HG02623 (cell line): ENCODE results near the gene TEFM.
"Not testable (repeated sequence)": the region's sequence is repeated elsewhere in the genome, so short reads cannot be mapped to it uniquely, and the experiment has no call there.

ENCODE experiments used
- ATAC-seq: cut with Tn5 transposase; IDR thresholded peaks from one replicate; pipeline ENCODE4 v1.9.1; 2021; ENCODE audit warnings: moderate library complexity; ENCODE audit not compliant: unreplicated experiment

TEFM gene, protein sequence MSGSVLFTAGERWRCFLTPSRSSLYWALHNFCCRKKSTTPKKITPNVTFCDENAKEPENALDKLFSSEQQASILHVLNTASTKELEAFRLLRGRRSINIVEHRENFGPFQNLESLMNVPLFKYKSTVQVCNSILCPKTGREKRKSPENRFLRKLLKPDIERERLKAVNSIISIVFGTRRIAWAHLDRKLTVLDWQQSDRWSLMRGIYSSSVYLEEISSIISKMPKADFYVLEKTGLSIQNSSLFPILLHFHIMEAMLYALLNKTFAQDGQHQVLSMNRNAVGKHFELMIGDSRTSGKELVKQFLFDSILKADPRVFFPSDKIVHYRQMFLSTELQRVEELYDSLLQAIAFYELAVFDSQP

GRCh38 chr17:30906101-30906911, at the start of gene TEFM:
TSS of gene TEFM (minus strand) at chr17:30906238. CDS start at chr17:30906198, 40 bp downstream.
- peak; percentile 74 for ATAC-seq

GRCh38 chr17:30954046-30954830, 48.2 kb upstream of the TEFM start:
- ATAC-seq = no peak

GRCh38 chr17:30952638-30953393, 46.8 kb upstream of the TEFM start:
- ATAC-seq = no peak

GRCh38 chr17:30950669-30951399, 44.8 kb upstream of the TEFM start:
- ATAC-seq = no peak

GRCh38 chr17:30950189-30950588, 44.2 kb upstream of the TEFM start:
- no peak for ATAC-seq

GRCh38 chr17:30947796-30948195, 41.8 kb upstream of the TEFM start:
- no peak for ATAC-seq

GRCh38 chr17:30942308-30943079, 36.5 kb upstream of the TEFM start:
- ATAC-seq = no peak

GRCh38 chr17:30939051-30939689, 33.1 kb upstream of the TEFM start:
- no peak for ATAC-seq

DNA sequence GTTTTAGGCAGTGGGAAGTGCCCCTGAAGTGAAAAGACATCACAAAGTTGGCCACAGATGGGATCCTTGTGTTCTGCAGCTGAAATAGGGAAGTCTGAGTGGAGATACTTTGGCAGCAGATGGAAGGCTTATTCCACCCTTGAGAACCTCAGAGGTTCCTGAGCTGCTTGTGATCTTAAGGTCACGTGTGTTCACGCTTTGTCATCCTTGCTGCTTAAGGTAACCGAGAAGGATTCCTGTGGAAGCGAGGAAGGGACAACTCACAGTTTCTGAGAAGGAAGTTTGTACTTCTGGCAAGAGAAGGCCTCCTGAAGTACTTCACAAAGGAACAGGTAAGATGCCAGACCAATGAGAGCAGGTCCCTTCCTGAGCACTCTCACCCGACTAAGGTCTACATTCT, 27.9 kb upstream of the TEFM start:
- ATAC-seq = no peak

- ATAC-seq = not testable (repeated sequence)
These were observed 25.5 kb upstream of the TEFM start for GRCh38 chr17:30931582-30931981.

DNA sequence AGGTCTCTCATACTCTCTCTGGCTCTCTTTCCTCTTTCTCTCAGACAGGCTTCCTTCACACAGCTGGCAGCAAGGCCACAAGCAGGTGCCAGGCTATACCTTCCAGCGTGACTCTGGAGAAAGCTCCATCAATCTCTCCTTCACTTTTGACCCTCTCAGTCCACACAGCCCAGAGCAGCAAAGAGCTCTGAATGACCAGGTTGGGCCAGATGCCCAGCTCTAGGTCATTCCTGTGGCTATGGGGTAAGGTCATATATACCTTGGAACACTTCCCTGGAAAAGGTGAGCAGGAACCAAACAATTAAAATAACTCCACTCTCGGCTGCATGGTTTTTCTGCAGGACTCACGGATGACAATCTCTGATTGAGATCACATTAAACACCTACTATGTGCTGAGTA, 24.5 kb upstream of the TEFM start:
- no peak for ATAC-seq

- not testable (repeated sequence) for ATAC-seq
These were observed 23.8 kb upstream of the TEFM start for GRCh38 chr17:30929861-30930260.

- no peak for ATAC-seq
These were observed 23.1 kb upstream of the TEFM start for GRCh38 chr17:30929081-30929633.

DNA sequence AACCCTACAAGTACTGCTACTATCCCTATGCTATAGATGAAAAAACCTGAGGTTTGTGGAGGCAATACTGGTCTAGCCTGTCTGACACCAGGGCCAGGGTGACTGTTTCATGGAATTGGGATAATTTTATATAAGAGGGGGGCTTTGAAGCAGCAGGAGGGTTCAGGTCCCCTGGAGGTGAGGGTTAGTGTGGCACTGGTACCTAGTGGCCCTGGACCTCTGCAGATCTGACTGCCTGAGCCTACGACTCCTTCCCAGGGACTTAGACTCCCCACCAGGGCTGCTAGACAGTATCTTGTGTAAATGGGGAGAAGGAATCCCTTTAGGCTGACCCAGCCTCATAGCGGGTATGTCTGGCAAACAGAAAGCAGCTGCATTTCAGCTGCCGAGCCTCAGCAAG, 22.5 kb upstream of the TEFM start:
- no peak for ATAC-seq

GRCh38 chr17:30927756-30928155, 21.7 kb upstream of the TEFM start:
- ATAC-seq = no peak

- ATAC-seq = no peak
These were observed 20.5 kb upstream of the TEFM start for GRCh38 chr17:30926516-30926915.

GRCh38 chr17:30924341-30924740, 18.3 kb upstream of the TEFM start:
- ATAC-seq = no peak

DNA sequence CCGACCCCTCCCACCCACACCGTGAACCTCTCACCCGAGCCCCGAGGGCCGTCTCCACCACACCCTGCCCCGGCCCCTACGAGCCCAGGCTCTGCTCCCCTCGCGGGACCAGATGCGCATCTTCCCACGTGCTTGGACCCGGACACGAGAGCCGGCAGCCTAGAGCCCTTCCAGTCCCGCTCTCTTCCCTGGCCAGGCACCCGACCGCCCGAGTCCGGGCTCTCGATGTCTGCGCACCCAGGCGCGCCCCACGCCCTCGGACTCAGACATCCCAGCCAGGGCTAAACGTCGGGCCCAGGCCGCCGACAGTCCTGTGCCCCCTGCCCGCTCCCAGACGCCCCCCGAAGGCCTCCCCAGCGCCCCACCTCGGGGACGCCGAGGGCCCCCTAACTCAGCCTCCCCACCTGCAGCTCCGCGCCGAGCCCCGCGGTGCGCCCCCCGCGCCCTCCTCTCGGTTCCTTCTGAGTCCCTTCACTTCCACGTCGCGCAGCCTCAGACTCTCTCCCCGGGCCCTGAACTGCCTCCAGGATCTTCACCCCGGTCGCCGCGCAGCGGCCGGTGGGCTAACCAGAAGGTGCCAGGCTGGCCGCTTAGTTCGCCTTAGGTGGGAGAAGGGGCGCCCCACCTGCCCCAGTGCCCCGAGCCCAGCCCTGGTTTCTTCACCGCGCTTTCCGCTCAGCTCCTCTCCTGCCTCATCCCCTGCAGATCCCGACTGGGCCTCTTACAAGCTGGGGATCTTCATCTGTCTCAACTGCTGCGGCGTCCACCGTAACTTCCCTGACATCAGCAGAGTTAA, 16.4 kb upstream of the TEFM start:
- ATAC-seq = no peak
